Mucosa of rectum (tissue), 2 donors: ENCODE data around the gene LRRC75B.

Experiments used
- H3K27ac ChIP-seq, 2 donors: one replicate each; pipeline ENCODE4 v1.7.0; 2013; ENCODE audit warnings: inconsistent platforms in 2 of 2, low read depth in 2 of 2, low read length in 2 of 2
- H3K27me3 ChIP-seq, 2 donors: one replicate each; pipeline ENCODE4 v1.7.0; 2013; ENCODE audit warnings: low read length in 2 of 2; ENCODE audit not compliant: control insufficient read depth in 2 of 2, insufficient read depth in 2 of 2
- H3K36me3 ChIP-seq, 2 donors: one replicate each; pipeline ENCODE4 v1.7.0; 2013; ENCODE audit warnings: low read length in 2 of 2; ENCODE audit not compliant: control insufficient read depth in 2 of 2, insufficient read depth in 2 of 2
- H3K4me1 ChIP-seq, 2 donors: one replicate each; pipeline ENCODE4 v1.7.0; 2013; ENCODE audit warnings: low read length in 2 of 2, mild to moderate bottlenecking in 1 of 2; ENCODE audit not compliant: control insufficient read depth in 2 of 2, insufficient read depth in 2 of 2
- H3K4me3 ChIP-seq, 2 donors: one replicate each; pipeline ENCODE4 v1.7.0; 2013; ENCODE audit warnings: low read length in 2 of 2
- H3K9ac ChIP-seq, 2 donors: one replicate each; pipeline ENCODE4 v1.7.0; 2013; ENCODE audit warnings: low read length in 2 of 2, low read depth in 1 of 2, mild to moderate bottlenecking in 1 of 2
- H3K9me3 ChIP-seq, 2 donors: one replicate each; pipeline ENCODE4 v1.7.0; 2013; ENCODE audit warnings: low read length in 2 of 2; ENCODE audit not compliant: control insufficient read depth in 2 of 2
- donor health status: healthy.
- donor health status: Normal muscosa, but diverticular disease.

The LRRC75B gene

DNA sequence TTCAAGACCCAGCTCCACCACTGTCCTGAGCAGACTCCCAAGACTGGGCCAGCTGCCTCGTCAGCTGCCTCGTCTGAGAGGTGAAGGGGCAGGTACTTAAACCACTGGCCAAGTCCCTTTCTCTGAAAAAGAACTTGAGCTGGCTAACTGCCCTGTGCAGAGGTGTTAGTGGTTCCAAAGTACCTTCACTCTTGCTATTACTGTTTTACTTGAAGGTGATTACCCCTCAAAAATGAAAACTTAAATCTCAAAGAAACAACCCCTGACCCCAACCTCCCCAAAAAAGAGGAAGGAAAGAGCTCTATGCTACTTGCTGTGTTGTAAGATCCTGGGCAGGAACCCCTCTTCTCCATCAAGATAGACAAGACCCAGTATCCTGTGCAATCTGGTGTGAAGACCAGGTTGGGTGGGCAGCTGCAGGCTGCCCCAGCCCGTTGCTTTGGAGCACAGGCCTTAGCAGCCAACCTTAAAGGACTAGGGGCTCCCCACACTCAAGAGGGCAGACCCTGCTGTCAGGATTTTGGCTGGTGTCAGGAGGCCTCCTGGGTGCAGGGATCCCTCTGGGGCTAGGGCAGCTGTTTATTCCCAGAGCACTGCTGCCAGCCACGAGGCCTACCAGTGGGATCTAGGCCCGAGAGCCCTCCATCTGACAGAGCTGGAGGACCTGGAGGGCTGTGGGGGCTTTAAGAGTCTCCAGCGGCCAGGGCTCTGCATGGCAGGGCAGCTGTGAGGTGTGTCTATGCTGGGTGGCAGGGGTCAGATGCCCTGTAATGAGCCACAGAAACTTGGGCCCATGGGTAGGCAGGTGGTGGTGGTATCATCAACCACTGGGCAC lies 51.0 kb downstream of the LRRC75B start:
- no peaks in the 10 kb centered on the region for H3K9me3 ChIP-seq
- H3K27me3 ChIP-seq = no peaks in the 10 kb centered on the region
- no peaks in the 10 kb centered on the region for H3K4me1 ChIP-seq
- no peak overlapping the region for H3K4me3 ChIP-seq
- peaks cover 55 to 61% of the 10 kb centered on the region in 2 donors for H3K36me3 ChIP-seq
- H3K9ac ChIP-seq = no peak overlapping the region
- H3K27ac ChIP-seq = no peak overlapping the region

DNA sequence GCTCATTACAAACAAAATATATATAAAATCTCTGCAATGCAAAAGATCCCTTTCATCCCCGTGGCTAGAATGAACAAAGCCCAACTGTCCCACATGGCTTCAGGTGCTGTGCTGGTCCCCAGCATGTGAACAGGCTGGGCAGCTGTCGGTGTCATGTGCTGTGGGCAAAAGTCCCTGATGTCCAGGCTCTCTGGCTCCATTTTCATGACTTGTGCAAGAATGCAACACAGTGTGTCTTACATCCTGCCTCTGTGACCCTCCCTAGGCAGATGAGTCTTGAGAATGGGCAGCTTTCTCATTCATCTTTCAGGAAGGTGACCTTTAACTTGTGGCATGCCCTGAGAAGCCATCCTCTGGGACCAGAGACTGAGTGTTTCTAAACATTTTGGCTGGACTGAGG lies 52.4 kb downstream of the LRRC75B start:
- no peaks in the 10 kb centered on the region for H3K9me3 ChIP-seq
- H3K9ac ChIP-seq = no peak overlapping the region
- H3K36me3 ChIP-seq = peaks cover 47 to 53% of the 10 kb centered on the region in 2 donors
- H3K27me3 ChIP-seq = no peaks in the 10 kb centered on the region
- no peak overlapping the region for H3K27ac ChIP-seq
- no peak overlapping the region for H3K4me3 ChIP-seq
- no peaks in the 10 kb centered on the region for H3K4me1 ChIP-seq

DNA sequence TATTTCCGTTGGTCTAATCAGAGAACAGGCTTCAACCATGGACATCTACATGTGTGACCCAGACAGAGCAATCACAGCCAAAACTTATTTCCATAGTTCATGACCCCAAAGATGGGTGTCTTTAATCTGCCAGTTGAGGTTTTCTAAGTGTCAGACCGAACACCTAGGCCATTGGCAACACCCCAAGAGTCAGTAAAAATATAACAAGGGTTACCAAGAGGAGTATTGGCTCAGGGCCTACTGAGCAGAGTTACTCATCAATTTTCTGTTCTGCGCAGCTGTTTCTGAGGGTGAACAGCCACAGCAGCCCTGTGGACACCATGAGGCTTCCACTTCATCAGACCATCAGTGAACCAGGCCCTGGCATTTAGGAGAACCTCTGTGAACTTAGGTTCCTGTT lies 56.8 kb downstream of the LRRC75B start:
- H3K9ac ChIP-seq = no peak overlapping the region
- no peaks in the 10 kb centered on the region for H3K9me3 ChIP-seq
- H3K4me3 ChIP-seq = no peak overlapping the region
- no peaks in the 10 kb centered on the region for H3K27me3 ChIP-seq
- H3K36me3 ChIP-seq = peaks cover 14 to 15% of the 10 kb centered on the region in 2 donors
- no peak overlapping the region for H3K27ac ChIP-seq
- peaks cover 0 to 3% of the 10 kb centered on the region in 2 donors for H3K4me1 ChIP-seq
